HL-60/S4 treated with phorbol 12-myristate 13-acetate at 8.2 ng/mL for 4 days and 3 days (cell line): Measurements from ENCODE around the gene MAGI3.
"Not testable (repeated sequence)": the region's sequence is repeated elsewhere in the genome, so short reads cannot be mapped to it uniquely, and the experiment has no call there.

Experiments used
- in situ Hi-C: fragments of 300-500 bp; cut with MboI; formaldehyde crosslinking; loops from 2 replicates; pipeline ENCODE4 v1.15.0; 2022; ENCODE audit warnings: low sequenced_read_pairs

The MAGI3 gene

GRCh38 chr1:113396585-113396984, 6.3 kb downstream of the MAGI3 start:
- in situ Hi-C loops: no loop called here

DNA sequence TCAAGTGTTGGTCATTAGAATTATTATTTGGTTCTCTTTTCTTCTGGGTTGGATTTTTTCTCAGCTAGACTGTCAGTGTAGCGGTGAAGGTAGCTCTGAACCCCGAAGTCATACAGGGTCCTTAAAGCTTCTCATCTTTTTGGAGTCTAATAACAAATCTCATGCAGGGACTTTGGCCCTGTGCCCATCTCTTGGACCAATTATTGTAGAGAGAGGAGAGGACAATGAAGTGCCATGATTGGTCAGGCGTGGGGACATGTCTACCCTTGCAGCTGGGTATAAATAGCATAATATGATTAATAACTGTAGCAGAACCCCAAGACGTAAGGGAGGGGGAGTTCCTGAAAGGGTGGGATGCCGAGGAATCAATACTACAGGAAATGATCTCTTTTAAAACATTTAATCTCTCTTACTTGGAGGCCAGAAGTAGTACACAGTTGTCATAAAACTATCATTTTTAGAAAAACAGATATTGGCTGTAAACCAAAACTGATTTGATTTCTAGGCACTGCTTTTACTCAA, 8.8 kb downstream of the MAGI3 start:
- in situ Hi-C loops: no loop called here

- in situ Hi-C loops: no loop called here
Observed at GRCh38 chr1:113401067-113401466, 10.8 kb downstream of the MAGI3 start.

DNA sequence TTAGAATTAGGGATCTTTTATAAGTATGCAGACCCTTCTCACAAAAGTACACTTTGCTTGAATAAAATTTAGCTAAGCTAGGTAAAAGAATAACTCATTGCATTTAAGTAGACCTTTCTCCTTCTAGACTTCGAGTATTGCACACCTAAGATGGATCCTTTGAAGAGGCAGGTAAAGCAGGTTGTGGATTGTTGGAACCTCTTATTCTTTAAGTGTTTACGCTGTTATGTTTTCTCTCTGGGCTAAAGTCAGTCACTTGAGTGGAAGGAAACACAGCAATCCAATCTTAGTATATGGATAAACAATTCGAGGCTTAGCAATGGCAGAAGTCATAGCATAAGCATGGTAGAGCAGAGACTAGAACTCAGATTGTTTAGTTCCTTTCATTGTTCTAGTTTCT, 11.4 kb downstream of the MAGI3 start:
- in situ Hi-C loops: no loop called here

GRCh38 chr1:113403065-113403464, 12.8 kb downstream of the MAGI3 start:
- in situ Hi-C loops: no loop called here

DNA sequence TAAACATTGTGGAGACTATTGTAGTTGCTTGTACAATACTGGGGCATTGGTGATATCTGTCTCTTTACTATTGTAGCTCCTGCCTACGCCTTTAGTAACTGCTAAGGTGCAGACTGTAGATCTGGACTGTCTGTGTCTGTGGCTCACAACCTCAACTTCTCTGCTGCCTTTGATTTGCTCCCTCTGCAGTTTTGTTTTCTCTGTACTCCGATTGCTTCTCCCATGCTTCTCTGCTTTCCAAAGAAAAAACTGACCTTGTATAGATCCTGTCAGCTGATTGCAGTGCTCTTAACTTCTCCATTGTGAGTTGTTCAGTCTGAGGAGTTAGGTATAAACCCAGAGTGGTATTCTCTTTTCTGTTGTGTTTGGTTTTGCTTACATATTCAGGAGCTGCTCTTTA, 15.3 kb downstream of the MAGI3 start:
- in situ Hi-C loops: no loop called here

- in situ Hi-C loops: not testable (repeated sequence)
Observed at GRCh38 chr1:113406149-113406548, 15.8 kb downstream of the MAGI3 start.

GRCh38 chr1:113409363-113409762, 19.0 kb downstream of the MAGI3 start:
- in situ Hi-C loops: no loop called here

- in situ Hi-C loops: not testable (repeated sequence)
Observed at GRCh38 chr1:113412020-113412419, 21.7 kb downstream of the MAGI3 start.

DNA sequence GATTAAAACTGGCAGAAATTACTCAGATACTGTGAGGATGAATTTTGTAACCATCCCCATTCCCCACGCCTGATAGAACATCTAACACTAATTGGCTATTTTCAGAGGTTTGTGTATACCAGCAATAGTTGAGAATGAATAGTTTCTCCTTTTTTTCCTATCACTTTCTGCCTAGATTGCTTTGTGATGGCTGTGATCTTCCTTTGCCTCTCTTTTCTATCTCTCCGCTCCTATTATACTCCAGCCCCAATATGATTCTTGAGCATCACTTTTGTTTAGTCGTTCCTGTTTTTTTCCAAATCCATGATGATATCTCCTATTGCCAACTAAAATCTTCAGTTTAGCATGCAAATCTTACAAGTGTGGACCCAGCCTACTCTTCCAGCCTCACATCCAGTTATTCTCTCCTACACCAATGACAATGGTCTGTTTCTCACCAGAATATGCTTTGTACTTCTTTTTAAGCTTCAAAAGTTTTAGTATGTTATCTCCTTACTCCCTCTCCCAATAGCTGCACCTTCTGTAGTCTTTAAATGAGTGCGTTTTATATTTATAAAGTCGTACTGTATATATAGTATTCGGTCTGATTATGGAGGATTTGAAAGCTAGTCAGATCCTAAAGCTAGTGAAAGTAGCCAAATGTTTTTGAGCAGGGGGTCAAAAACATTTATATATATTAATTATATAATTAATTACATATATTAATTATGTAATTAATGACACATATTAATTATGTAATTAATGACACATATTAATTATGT, 25.2 kb downstream of the MAGI3 start:
- in situ Hi-C loops: no loop called here

DNA sequence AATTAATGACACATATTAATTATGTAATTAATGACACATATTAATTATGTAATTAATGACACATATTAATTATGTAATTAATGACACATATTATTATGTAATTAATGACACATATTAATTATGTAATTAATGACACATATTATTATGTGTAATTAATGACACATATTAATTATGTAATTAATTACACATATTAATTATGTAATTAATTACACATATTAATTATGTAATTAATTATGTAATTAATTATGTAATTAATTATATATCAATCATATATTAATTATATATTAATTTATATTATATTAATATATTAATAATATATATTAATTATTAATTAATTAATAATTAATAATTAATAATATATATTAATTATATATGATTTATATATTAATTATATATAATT, 25.8 kb downstream of the MAGI3 start:
- in situ Hi-C loops: not testable (repeated sequence)

DNA sequence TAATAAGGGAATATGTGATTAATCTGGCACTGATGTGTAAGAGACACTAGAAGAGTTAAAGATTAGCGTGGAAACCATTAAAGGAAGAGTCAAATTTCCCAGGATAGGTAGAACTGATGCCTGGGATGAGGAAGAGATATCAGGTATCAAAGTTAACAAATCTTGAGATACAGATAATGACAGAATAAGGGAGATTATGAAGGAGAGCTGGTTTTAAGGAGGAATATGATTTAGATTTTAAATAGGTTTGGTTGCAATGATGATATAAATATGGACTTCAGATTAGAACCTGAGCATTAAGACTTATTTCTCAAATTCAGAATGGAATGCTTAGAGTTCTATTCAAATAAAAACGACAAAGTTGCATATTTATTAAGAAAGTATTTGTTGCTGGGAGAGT, 26.2 kb downstream of the MAGI3 start:
- in situ Hi-C loops: no loop called here

DNA sequence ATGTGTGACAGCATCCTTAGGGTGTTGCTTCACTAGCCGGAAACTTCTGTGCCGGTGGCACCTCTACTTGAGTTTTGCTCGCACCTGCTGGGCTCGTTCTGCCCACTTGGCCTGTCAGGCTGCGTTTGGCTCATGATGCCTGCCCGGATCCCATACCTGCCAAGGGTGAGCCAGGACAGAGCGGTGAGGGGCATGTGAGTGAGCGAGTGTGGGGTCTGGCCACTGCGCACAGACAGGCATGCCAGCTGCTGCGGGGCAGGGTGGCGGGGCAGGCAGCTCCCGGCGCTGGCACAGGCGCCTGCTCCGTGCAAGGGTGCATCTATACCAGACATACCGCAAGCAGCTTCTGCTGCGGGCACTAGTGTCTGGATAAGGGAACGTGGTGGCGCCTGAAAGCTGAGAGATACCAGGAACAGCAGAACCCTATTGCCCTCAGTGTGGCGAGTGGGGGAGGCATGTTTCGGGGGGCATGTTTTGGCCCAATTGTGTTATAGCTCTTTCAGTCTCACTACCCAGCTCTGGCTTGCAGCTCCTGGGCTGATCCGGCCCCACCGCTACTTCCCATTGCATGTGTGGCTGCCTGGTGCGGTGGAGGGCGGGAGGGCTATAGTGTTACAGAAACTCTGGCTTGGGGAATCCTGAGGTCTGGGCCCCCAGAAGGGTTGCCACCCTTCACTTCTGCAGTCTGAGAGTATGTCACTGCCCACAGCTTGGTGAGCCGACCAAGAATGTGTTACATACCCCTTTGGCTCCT, 32.2 kb downstream of the MAGI3 start:
- in situ Hi-C loops: no loop called here

- in situ Hi-C loops: no loop called here
Observed at GRCh38 chr1:113423826-113424225, 33.5 kb downstream of the MAGI3 start.

GRCh38 chr1:113429461-113430153, 39.3 kb downstream of the MAGI3 start:
- in situ Hi-C loops: no loop called here

- in situ Hi-C loops: no loop called here
Observed at GRCh38 chr1:113433184-113433583, 42.9 kb downstream of the MAGI3 start.

- in situ Hi-C loops: no loop called here
Observed at GRCh38 chr1:113434081-113434873, 44.0 kb downstream of the MAGI3 start.

- in situ Hi-C loops: no loop called here
Observed at GRCh38 chr1:113434874-113435175, 44.5 kb downstream of the MAGI3 start.

- in situ Hi-C loops: no loop called here
Observed at GRCh38 chr1:113437554-113438341, 47.4 kb downstream of the MAGI3 start.
